Liver (tissue), 3 donors: ENCODE results near the gene COL7A1.

Source experiments
- CTCF ChIP-seq: fragments of 150-350 bp; IDR thresholded peaks from 2 replicates; pipeline ENCODE4 v1.5.1; 2017; ENCODE audit warnings: improper control_type of control experiment, low read depth, low read length; ENCODE audit not compliant: missing input control
- GABPA ChIP-seq, 2 donors: IDR thresholded peaks in 1 of 2; conservative IDR thresholded peaks in 1 of 2; 2 replicates each; pipeline ENCODE4 v1.6.1; 2016; ENCODE audit warnings: antibody characterized with exemption in 2 of 2, mild to moderate bottlenecking in 1 of 2, moderate library complexity in 1 of 2
- JUND ChIP-seq, 2 donors: IDR thresholded peaks; 2 replicates each; pipeline ENCODE4 v1.6.1; 2016; ENCODE audit warnings: antibody characterized with exemption in 2 of 2
- MAX ChIP-seq: IDR thresholded peaks from 2 replicates; pipeline ENCODE4 v1.6.1; 2016; ENCODE audit warnings: antibody characterized with exemption
- SP1 ChIP-seq: IDR thresholded peaks from 2 replicates; pipeline ENCODE4 v1.6.1; 2018; ENCODE audit warnings: antibody characterized with exemption, mild to moderate bottlenecking
- TAF1 ChIP-seq: conservative IDR thresholded peaks from 2 replicates; pipeline ENCODE4 v1.6.1; 2016; ENCODE audit warnings: antibody characterized with exemption, mild to moderate bottlenecking
- TF ChIP-seq, protein P1 (sequence below): IDR thresholded peaks from 2 replicates; pipeline ENCODE4 v1.6.1; 2016; ENCODE audit warnings: antibody characterized with exemption
- TF ChIP-seq, protein P2 (sequence below): IDR thresholded peaks from 2 replicates; pipeline ENCODE4 v1.6.1; 2016; ENCODE audit warnings: antibody characterized with exemption, mild to moderate bottlenecking
- donor health status: healthy.
- donor health status: healthy.

GRCh38 chr3:48614044-48614443 is 18.9 kb upstream of the COL7A1 start:
- TF ChIP-seq CTCF: no peak
- TF ChIP-seq, protein P1, sequence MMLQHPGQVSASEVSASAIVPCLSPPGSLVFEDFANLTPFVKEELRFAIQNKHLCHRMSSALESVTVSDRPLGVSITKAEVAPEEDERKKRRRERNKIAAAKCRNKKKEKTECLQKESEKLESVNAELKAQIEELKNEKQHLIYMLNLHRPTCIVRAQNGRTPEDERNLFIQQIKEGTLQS: no peak
- TF ChIP-seq GABPA (IDR thresholded peaks at IDR 0.05 in 1 of 2, conservative IDR thresholded peaks at IDR 0.05 in 1 of 2): no peak
- no peak for TF ChIP-seq TAF1
- no peak for TF ChIP-seq SP1
- TF ChIP-seq, protein P2, sequence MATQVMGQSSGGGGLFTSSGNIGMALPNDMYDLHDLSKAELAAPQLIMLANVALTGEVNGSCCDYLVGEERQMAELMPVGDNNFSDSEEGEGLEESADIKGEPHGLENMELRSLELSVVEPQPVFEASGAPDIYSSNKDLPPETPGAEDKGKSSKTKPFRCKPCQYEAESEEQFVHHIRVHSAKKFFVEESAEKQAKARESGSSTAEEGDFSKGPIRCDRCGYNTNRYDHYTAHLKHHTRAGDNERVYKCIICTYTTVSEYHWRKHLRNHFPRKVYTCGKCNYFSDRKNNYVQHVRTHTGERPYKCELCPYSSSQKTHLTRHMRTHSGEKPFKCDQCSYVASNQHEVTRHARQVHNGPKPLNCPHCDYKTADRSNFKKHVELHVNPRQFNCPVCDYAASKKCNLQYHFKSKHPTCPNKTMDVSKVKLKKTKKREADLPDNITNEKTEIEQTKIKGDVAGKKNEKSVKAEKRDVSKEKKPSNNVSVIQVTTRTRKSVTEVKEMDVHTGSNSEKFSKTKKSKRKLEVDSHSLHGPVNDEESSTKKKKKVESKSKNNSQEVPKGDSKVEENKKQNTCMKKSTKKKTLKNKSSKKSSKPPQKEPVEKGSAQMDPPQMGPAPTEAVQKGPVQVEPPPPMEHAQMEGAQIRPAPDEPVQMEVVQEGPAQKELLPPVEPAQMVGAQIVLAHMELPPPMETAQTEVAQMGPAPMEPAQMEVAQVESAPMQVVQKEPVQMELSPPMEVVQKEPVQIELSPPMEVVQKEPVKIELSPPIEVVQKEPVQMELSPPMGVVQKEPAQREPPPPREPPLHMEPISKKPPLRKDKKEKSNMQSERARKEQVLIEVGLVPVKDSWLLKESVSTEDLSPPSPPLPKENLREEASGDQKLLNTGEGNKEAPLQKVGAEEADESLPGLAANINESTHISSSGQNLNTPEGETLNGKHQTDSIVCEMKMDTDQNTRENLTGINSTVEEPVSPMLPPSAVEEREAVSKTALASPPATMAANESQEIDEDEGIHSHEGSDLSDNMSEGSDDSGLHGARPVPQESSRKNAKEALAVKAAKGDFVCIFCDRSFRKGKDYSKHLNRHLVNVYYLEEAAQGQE: no peak
- no peak for TF ChIP-seq MAX
- TF ChIP-seq JUND (IDR thresholded peaks at IDR 0.05): no peak
